ELR (cell line): ENCODE measurements around the gene HECW1.

Source experiments
- DNase-seq: peaks from one replicate; pipeline ENCODE4 v3.0.0-alpha.2; 2015; ENCODE audit warnings: low read depth

The HECW1 gene

GRCh38 chr7:43265139-43265538 lies 152.7 kb downstream of the HECW1 start:
- no peak for DNase-seq

- DNase-seq = no peak
Observed at GRCh38 chr7:43273939-43274719, 161.7 kb downstream of the HECW1 start.

DNA sequence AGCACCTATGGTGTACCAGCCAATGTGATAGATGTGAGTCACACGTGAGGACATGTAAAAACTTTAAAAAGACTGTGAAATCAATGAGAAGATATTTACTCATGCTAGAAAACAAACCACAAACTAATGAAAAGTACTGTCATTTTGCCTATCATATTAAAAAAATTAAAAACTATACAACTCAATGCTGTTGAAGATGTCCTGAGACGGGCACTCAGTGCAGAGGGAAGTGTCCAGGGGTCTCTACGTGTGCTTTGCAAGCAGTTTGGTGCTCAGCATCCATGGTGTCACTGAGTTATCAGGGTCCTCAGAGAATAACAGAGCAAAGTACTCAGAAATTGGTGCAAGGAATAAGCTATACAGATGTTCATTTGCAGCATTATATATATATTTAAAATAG lies 162.3 kb downstream of the HECW1 start:
- no peak for DNase-seq

DNA sequence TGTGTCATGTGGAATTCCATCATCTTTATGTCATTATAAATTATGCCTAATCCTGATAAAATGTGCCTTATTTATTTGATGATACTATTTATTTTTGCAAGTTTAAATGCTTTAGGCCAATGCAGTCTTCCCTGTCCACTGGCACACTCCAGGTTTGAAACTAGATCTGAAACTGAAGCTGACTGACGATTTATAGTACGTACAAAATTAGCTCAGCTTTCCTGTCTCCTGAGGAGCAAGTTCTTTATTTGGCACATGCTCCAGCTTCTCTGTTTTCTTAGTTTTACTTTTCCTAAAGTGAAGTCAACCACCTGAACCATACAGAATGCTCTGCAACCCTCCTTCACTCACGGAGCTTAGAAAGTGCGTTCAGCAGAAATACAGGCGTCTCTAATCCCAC lies 164.1 kb downstream of the HECW1 start:
- no peak for DNase-seq

- DNase-seq = peak; percentile 47
Observed at GRCh38 chr7:43278088-43278644, 165.7 kb downstream of the HECW1 start.

DNA sequence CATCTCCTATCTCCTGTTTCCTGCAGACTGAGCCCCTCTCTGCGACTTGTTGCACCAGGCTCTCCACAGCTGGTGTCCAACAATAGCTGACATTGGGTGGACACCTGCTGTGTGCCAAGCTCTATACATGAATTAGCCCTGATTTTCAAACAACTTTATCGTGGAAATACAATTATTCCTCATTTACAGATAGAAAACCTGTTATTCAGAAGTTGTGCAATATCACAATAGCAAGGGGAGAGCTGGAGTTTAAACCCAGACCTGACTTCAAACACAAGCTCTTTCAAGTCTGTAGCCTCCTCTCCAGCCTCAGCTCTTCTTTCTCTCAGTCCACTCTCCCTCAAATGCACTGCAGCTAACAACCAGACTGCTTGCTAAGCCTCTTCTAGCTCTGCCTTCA lies 168.8 kb downstream of the HECW1 start:
- DNase-seq = no peak

GRCh38 chr7:43283706-43284105 lies 171.3 kb downstream of the HECW1 start:
- DNase-seq = no peak

GRCh38 chr7:43289826-43290225 lies 177.4 kb downstream of the HECW1 start:
- DNase-seq = no peak

DNA sequence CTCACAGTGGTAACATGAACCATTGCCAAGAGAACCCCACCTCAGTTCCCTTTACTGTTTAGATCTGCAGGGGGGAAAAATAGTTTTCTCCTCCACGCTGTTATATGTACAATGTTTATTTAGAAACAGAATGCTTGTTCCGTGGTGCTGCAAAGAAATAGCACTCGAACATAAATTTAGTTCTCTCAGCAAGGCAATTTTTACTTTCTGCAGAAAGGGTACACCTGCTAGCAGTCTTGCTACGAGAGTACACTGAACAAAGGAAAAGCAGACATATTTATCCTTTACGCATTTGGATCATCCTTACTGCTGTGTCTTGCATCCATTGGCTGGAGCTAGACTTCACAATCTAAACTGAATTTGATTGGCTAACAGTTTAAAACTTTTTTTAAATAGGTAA lies 178.5 kb downstream of the HECW1 start:
- DNase-seq = no peak

DNA sequence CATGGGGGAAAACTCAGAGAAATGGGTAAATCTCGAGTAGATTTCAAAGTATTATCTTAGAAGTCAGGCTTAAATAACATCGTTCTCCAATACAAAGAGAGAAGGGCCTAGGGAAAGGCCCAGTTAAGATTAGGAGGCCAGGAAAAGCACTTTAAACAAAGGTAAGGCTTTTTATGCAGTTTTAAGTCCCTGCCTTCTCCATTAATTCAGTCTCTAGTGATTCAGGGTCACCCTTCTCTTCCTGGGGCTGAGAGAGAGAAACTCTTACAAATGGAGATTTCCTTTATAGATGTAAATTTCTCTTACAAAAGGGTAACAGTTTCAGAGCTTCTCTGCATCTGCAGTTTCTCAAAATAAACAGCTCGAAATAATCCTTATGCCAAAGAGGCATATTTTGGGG lies 179.3 kb downstream of the HECW1 start:
- no peak for DNase-seq

- DNase-seq = no peak
Observed at GRCh38 chr7:43292384-43292783, 179.9 kb downstream of the HECW1 start.

DNA sequence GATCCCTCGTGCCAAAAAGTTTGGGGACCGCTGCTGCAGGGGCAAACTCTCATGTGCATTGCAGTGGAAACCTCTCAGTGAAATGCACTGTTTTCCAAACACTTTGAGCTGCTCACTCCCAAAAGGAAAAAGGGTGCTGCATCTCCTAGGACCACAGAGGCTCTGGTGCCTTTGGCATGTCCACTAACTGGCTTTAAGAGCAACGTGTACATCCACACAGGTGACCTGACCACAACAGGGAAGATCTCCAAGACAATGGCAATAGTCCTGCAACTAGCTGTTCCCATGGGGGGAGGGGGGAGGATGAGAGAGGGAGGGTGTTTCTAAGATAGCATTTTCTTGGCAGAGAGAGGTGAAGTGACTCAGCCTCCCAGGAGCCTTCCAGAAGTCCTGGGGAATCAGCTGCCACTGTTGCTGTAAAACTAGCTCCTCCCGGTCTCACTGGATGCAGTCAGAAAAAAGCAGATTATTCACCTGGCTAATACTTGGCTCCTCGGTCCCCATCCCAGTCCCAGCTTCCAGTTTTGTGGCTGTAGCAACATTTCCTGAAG lies 181.7 kb downstream of the HECW1 start:
- peak; percentile 56 for DNase-seq

DNA sequence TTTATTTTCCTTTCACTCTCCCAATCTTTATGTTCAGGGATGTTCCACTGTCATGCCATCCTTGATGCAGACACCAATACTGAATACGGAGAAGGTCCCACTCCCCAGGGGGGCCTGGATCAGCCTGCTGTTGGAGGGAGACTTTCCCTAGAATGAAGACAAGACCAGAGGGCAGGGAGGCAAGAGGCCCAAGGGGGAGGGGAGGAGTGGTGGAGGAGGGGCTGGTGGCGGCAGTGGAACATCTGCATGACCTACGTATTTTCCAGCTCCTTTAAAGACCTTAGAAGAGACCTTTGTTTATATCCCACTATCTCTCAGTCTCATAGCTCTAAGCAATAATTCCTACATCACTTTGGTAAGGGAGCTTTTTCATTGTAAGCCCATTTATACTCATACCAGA lies 183.0 kb downstream of the HECW1 start:
- no peak for DNase-seq

GRCh38 chr7:43296306-43296705 lies 183.9 kb downstream of the HECW1 start:
- DNase-seq = no peak

GRCh38 chr7:43298617-43299016 lies 186.2 kb downstream of the HECW1 start:
- DNase-seq = no peak

DNA sequence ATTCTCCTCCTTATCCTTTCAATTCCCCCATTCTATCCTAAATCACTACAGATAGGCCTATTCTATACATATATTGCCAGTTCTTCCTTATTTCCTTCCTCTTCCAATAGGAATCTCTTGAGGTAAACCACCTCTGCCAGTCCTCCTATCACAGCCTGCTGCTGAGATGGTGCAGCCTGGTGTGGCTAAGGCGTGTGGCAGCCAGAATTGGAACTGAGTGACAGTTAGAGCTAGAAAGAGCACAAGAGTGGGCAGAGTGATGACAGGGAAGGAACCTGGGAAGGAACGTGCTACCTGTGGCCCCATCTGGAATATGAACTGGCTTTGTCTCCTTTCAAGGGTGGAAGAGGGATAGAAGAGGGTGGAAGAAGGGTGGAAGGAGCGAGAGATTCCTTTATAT lies 187.7 kb downstream of the HECW1 start:
- no peak for DNase-seq

GRCh38 chr7:43302211-43302711 lies 189.8 kb downstream of the HECW1 start:
- peak; percentile 64 for DNase-seq

DNA sequence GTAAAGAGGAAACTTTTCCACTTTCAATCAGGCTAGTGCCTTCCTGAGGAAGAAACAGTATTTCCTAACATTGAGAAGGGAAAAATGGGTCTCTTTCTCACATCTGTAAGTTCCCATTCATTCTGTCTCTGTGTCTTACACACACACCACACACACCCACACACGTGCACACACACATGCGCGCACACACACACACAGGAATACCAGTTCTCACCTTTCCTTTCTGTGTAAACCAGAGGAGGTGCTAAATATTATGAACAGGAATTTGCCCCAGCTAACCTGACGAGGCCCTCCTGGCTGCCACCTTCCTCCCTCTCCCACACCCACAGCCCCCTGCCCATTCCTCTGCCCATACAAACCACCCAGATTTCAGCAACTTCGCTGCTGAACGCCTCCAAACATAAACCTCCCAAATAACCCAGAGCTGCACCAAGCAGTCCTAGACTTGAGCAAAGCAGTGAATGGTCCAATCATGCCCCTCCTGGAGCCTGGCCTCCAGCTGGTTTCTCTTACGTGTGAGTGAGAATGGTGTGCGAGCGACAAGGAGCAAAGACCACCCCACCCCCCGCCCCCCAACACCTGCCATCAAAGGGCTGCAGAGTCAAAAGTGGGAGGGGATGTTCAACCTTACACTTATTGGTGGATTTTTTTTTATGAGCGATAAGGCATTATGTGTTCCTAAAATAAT lies 190.5 kb downstream of the HECW1 start:
- DNase-seq = no peak

- DNase-seq = peak; percentile 14
Observed at GRCh38 chr7:43303740-43304241, 191.3 kb downstream of the HECW1 start.

DNA sequence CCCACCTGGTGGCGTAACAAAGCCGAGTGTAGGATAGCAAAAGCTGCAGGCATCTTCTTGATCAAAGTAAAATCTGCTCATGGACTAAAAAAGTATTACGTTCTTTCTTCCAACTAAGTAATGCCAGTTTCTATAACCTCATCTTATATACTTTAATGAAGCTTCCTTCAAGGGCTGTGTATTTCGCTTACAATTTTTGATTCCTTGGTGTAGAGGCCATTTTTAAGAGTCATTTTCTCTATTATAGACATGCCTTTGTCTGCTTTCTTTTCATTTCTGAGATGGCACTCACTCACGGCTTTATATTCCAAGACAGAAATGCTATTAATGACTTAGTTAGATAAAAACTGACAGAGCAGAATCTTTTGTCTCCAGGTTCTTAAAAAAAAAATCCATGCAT lies 194.0 kb downstream of the HECW1 start:
- DNase-seq = no peak

GRCh38 chr7:43307522-43307921 lies 195.1 kb downstream of the HECW1 start:
- no peak for DNase-seq

DNA sequence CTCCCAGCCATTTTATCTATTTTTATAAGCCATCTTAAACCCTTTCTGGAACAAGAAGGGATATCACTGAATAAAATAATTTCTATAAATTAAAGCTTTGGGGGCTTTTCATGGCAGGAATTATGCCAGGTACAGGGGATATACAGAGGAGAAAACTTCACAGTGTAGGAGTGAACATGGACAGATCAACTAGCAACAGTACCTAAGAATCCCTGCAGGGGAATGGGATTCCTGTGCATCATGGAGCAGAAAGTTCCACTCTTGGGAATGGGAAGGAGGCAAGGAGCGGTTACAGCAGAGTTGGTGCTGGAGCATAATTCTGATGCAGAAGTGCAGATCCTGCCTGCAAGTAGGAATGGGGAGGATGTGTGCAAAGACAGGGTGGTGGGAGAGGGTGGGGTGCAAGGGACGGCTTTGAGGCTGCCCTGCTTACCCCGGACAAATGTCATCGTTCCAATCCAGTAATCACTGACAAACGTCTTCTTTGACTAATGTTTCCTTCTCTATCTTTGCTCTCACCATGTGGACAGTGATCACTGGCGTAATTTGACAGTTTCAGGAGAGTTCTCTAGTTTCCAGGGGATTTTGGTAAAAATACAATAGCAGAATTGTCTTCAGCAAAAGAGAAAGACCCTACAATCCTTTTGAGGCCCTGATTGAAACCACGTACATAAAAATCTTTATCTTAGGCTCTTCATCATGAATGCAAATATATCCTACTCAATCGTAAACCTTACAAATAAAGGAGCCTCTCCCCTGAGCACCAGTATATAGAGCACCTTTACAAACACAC lies 196.7 kb downstream of the HECW1 start:
- DNase-seq = no peak
